AML-193 (cell line): ENCODE measurements around the gene WLS.

Experiments used
- DNase-seq, 2 experiments: peaks; one replicate each; lab custom pipeline; 2025; lab: John Stamatoyannopoulos, UW

Gene WLS

GRCh38 chr1:68131261-68131660 is 101.1 kb downstream of the WLS start:
- no peak for DNase-seq

GRCh38 chr1:68129536-68130250 is 102.6 kb downstream of the WLS start:
- DNase-seq = no peak

GRCh38 chr1:68128820-68129219 is 103.5 kb downstream of the WLS start:
- DNase-seq = no peak

- no peak for DNase-seq
Measured at GRCh38 chr1:68128157-68128556, 104.2 kb downstream of the WLS start.

GRCh38 chr1:68121536-68121935 is 110.8 kb downstream of the WLS start:
- DNase-seq = no peak

- peak; percentile 32 to 39 for DNase-seq
Measured at GRCh38 chr1:68120136-68120791, 112.1 kb downstream of the WLS start.

DNA sequence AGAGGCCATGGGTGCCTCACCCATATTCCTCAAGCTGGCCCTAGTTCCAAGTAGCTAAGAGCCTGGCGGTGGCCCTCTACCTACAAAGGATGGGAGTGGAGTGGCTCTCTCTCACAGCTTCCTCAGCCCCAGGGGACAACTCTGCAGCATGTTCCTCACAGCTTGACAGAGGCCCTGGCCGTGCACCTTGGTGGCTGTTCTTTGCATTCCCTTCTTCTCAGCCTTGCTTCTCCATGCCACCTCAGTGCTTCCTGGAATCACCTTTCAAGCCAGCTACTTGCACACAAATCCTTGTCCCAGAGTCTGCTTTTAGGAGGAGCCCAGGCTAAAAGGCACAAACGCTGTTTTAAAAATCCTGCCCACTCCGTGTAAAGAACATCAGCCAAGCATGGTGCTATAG is 112.9 kb downstream of the WLS start:
- DNase-seq = no peak

GRCh38 chr1:68117416-68117815 is 114.9 kb downstream of the WLS start:
- no peak for DNase-seq

DNA sequence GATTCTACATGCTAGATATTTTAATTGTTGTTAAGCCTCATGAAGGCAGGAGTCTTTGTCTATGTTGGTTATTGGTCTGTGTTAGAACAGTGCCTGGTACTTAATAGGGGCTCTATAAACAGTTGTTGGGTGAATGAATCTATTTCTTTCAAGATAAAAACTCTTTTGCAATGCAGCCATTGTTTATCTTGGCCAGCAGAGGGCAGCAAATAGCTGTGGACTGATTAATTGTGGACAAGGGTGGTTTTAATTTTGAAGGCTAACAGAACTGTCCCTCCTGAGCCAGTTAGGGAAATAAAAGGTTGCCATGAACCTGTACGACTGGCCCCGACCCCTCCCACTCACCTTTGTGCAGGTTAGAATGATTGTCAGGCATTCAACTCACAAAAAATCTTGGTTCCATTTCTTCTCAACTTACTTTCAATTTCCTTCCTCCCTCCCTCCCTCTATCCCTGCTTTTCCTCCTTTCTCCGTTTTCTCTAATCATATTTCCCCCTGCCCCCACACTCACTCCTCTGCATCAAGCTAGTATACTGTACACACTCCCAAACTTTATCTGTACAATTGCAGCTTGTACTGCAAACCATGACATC is 115.6 kb downstream of the WLS start:
- DNase-seq = peak; percentile 28 to 33

DNA sequence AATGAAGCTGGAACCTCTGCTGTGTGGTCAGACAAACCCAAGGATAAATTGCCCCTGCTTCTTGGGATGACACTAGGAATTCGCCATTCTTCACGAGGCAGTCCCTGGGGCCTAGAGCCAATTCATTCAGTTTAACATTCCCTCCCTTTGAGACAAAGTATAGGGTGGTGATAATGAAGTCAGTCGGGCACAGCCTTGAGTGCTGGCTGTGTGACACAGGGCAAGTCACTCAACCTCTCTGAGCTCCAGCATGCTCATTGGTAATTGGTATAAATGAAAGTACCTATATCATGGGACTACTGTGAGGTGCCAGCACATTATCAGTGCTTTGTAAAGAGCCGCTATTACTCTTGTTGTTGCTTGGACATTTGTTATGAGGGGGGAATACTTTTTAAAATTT is 117.0 kb downstream of the WLS start:
- no peak for DNase-seq

GRCh38 chr1:68113966-68114365 is 118.4 kb downstream of the WLS start:
- no peak for DNase-seq

DNA sequence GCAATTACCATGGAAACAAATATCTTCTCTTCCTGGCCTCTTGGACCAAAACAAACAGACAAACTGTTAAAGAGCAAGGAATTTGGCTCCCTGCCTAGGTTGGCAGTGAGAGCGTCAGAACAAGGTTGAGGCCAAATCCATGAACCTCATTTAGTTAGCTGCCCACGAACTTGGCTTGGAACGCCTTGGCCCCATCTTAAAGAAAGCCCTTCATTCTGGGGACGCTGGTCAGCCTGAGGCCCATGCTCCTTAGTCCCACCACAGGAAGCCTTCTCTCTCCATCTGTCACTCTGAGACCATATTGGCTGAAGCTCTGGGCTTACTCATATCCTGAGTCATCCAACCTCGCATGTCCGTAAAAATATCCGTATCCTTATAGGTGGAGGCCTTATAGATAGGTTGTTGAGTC is 119.5 kb downstream of the WLS start:
- DNase-seq = no peak

- no peak for DNase-seq
Measured at GRCh38 chr1:68111519-68112436, 120.5 kb downstream of the WLS start.

DNA sequence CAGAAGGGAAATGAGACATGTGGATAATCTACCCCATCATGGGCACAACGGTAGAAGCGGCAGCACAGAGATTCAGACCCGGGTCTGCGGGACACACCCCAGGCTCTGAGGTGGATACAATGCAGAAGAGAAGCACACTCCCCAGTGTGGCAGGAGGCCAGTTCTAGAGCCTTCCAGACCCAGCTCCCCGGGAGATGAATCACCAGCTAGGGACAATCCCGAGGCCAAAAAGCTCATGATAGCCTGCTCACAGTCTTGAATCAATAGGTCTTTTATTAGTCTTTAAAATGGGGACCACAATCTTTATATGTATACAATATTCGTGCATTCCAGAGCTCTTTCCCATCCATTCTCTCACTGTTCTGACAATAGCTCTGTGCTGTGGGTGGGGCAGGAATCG is 124.6 kb downstream of the WLS start:
- DNase-seq = no peak

- DNase-seq = no peak
Measured at GRCh38 chr1:68103884-68104554, 128.3 kb downstream of the WLS start.

DNA sequence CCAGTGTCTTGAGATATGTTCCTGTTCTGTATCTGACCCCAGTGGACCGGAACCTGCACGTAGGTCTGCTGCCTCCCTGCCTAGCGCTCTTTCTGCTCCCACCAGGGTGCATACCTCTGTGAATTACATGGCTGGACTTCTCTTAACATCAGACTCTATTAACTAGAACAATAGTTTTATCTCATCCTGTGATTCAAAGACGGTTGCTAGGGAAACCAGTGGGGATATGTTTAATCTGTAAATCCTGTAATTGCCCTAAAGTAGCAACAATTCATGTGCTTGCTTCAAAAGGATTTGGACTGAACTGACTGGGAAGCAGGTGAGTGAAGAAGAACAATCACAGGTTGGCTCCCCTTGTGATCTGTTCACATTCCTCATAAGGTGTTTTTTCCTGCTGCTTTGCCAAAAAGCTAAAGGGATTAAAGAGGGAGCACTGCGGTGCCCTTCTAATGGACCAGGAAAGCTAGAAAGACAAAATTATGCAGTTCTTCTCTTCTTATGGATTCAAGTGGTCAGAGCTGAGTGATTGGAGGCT is 129.2 kb downstream of the WLS start:
- no peak for DNase-seq

- no peak for DNase-seq
Measured at GRCh38 chr1:68101829-68102228, 130.5 kb downstream of the WLS start.

- DNase-seq = no peak
Measured at GRCh38 chr1:68100571-68100970, 131.8 kb downstream of the WLS start.

DNA sequence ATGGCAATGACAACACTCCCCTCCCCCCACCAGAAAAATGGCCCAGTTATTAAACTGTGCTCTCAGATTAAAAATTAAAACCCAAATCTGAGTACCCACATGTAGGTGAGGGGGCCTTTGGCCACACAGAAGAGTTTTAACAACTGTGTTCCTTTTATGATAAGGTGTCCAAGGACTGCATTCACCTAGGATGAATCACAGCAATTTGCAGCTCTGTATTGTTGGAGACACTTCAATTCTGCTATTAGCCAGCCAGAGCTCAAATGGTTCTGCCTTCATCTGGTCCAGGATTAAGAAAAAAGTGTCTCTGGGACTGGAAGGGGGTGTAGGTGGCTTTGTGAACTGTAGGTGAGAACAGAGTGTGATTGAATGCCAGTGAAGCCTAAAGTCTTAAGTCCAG is 138.6 kb downstream of the WLS start:
- DNase-seq = no peak

- no peak for DNase-seq
Measured at GRCh38 chr1:68087184-68087583, 145.1 kb downstream of the WLS start.

DNA sequence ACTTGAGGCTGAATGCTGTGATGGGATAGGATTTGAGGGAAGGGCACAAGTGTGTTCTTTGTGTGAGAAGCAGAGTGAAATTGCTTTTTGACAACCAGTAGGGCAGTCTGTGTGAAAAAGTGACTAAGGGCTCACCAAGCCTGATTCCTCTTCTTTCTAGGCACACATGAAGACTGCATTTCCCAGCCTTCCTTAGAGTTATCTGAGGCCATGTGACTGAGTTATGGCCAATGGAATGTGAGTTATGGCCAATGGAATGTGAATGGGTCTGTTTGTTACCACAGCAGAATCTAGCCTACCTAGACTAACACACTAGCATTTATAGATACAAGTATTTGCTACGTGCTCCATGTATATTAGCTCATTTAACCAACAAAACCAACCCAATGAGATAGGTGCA is 146.6 kb downstream of the WLS start:
- no peak for DNase-seq

DNA sequence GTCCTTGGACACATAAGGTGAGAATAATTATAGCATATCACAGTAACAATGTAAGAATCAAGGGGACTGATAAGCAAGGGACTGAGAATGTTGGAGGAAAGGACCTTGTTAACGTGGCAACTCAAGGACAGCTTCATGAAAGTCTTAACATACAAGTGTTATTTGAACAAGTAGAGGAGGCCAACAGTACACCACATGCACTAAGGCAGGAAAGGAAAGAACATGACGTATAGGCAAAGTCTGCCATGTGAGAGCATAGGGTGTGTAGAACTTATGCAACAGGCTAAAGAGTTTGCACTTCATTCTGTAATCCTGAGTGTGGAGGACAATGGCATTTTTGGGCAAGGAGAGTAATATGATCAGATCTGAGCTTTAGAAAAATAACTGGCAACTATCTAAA is 148.6 kb downstream of the WLS start:
- DNase-seq = no peak
